Epithelial cell of esophagus (primary cell): ENCODE data around the gene CAPN8.

ENCODE experiments used
- DNase-seq: peaks from one replicate; pipeline ENCODE4 v3.0.0; 2010; ENCODE audit warnings: low read depth
- H3K4me3 ChIP-seq: 2 replicates; pipeline ENCODE4 v1.5.1; 2011; ENCODE audit warnings: mild to moderate bottlenecking, low read length, control low read depth
- TF ChIP-seq, protein P1 (sequence below): IDR thresholded peaks from 2 replicates; pipeline ENCODE4 v1.5.1; 2011; ENCODE audit warnings: low read depth, mild to moderate bottlenecking, low read length, control low read depth, inconsistent platforms; ENCODE audit not compliant: insufficient read depth; ENCODE audit errors: missing control alignments

CAPN8 gene

GRCh38 chr1:223534677-223535076 lies 130.8 kb downstream of the CAPN8 start:
- TF ChIP-seq, protein P1, sequence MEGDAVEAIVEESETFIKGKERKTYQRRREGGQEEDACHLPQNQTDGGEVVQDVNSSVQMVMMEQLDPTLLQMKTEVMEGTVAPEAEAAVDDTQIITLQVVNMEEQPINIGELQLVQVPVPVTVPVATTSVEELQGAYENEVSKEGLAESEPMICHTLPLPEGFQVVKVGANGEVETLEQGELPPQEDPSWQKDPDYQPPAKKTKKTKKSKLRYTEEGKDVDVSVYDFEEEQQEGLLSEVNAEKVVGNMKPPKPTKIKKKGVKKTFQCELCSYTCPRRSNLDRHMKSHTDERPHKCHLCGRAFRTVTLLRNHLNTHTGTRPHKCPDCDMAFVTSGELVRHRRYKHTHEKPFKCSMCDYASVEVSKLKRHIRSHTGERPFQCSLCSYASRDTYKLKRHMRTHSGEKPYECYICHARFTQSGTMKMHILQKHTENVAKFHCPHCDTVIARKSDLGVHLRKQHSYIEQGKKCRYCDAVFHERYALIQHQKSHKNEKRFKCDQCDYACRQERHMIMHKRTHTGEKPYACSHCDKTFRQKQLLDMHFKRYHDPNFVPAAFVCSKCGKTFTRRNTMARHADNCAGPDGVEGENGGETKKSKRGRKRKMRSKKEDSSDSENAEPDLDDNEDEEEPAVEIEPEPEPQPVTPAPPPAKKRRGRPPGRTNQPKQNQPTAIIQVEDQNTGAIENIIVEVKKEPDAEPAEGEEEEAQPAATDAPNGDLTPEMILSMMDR, result no peak
- no peak overlapping the region for H3K4me3 ChIP-seq
- no peak for DNase-seq

DNA sequence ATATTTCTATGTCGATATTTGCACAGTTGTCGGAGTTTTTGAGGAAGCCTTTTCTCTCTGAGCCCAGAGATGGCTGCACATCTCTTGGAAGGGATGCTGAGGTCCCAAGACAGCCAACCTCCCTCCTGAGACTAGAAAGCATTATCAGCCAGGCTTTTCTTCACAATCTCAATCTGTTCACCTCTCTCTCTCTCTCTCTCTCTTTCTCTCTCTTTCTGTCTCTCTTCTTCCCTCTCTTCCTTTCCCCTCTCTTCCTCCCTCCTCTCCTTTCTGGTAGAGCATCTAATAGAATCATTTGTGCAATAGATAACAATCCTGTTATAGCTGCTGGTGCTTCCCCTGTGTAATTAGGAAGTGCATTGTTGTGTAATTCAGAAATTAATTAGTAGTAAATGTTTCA lies 131.8 kb downstream of the CAPN8 start:
- DNase-seq, result no peak
- TF ChIP-seq, protein P1, result no peak
- no peak overlapping the region for H3K4me3 ChIP-seq

DNA sequence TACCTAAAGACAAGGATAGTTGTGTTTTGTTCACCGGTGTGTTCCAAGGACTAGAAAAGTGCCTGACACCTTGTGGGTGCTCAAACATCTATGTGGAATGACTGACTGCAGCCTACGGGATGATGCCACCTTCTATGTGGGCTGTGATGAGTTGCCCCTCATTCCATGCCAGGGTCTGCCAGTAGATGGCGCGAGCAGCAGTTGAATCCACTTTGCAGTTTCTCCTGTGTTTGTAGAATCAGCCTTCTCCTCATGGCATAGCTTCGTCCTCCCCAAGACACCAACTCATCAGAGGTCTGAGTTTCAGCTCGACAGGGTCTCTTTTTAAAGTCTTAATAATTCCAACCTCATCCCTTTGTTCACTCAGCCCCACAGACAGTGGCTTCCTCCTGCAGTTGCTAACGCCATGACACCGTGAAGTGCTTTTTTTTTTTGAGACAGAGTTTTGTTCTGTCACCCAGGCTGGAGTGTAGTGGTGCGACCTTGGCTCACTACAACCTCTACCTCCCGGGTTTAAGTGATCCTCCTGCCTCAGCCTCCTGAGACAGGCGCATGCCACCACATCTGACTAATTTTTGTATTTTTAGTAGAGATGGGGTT lies 133.7 kb downstream of the CAPN8 start:
- TF ChIP-seq, protein P1, result peak; percentile 76
- DNase-seq, result peak; percentile 59
- no peak overlapping the region for H3K4me3 ChIP-seq

GRCh38 chr1:223525957-223526356 lies 139.5 kb downstream of the CAPN8 start:
- TF ChIP-seq, protein P1, result no peak
- DNase-seq, result no peak
- no peak overlapping the region for H3K4me3 ChIP-seq

- TF ChIP-seq, protein P1, result no peak
- H3K4me3 ChIP-seq, result no peak overlapping the region
- DNase-seq, result no peak
Measured at GRCh38 chr1:223525546-223525945, 140.0 kb downstream of the CAPN8 start.

DNA sequence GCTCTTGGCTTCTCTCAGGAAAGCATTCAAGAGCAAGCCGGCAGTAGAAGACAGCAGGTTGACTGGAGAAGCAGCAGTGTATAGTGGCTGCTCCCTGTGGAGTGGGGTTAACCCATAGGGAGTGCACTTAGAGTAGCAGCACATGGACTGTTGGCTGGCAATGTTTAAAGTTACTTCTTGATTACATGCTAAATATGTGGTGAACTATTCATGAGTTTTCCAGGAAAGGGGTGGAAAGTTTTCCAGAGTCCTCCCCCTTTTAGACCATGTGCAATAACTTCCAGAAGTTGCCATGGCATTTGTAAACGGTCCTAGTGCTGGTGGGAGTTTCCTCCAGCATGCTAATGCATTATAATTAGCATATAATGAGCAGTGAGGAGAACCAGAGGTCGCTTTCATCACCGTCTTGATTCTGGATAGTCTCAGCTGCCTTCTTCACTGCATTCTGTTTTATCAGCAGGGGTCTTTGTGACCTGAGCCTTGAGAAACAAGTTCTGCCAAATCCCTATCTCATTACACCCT lies 140.5 kb downstream of the CAPN8 start:
- no peak for DNase-seq

More for the DNA sequence above, 140.5 kb downstream of the CAPN8 start:
- TF ChIP-seq, protein P1, result no peak
- H3K4me3 ChIP-seq, result no peak overlapping the region
